Neuronal stem cell (in vitro differentiated cells): ENCODE results near the gene THBS4.

Experiments
- DNase-seq: peaks from one replicate; pipeline ENCODE4 v3.0.0-alpha.2; 2013; ENCODE audit warnings: low spot score
- H2AFZ ChIP-seq: one replicate; pipeline ENCODE4 v1.6.1; 2013; ENCODE audit warnings: mild to moderate bottlenecking, low read length, inconsistent platforms
- H2AK5ac ChIP-seq: 2 replicates; pipeline ENCODE4 v1.6.1; 2013; ENCODE audit warnings: low read depth, mild to moderate bottlenecking, inconsistent platforms, low read length, moderate library complexity, mixed read lengths
- H2BK120ac ChIP-seq: 2 replicates; pipeline ENCODE4 v1.6.1; 2013; ENCODE audit warnings: low read depth, mild to moderate bottlenecking, inconsistent platforms, low read length, moderate library complexity, mixed read lengths
- H2BK12ac ChIP-seq: one replicate; pipeline ENCODE4 v1.6.1; 2013; ENCODE audit warnings: low read length, inconsistent platforms
- H2BK15ac ChIP-seq: 2 replicates; pipeline ENCODE4 v1.6.1; 2013; ENCODE audit warnings: mild to moderate bottlenecking, low read length, inconsistent platforms, mixed read lengths
- H2BK5ac ChIP-seq: one replicate; pipeline ENCODE4 v1.6.1; 2013; ENCODE audit warnings: inconsistent platforms, mild to moderate bottlenecking, low read length, moderate library complexity
- H3K14ac ChIP-seq: one replicate; pipeline ENCODE4 v1.6.1; 2013; ENCODE audit warnings: low read length, inconsistent platforms
- H3K18ac ChIP-seq: 2 replicates; pipeline ENCODE4 v1.6.1; 2013; ENCODE audit warnings: low read length, inconsistent platforms
- H3K23ac ChIP-seq: 2 replicates; pipeline ENCODE4 v1.6.1; 2013; ENCODE audit warnings: low read depth, mild to moderate bottlenecking, mixed read lengths, low read length, inconsistent platforms; ENCODE audit not compliant: poor library complexity
- H3K27ac ChIP-seq: replicated peaks from 3 replicates; pipeline ENCODE4 v1.5.1; 2013; ENCODE audit warnings: low read length, inconsistent platforms
- H3K27me3 ChIP-seq, 3 experiments: 2 replicates each; pipeline ENCODE4 v1.6.1; 2013; ENCODE audit warnings: low read length in 3 of 3, mild to moderate bottlenecking in 2 of 3, inconsistent platforms in 1 of 3, low read depth in 1 of 3, mixed read lengths in 1 of 3, moderate library complexity in 1 of 3; ENCODE audit not compliant: control insufficient read depth in 3 of 3, insufficient read depth in 3 of 3
- H3K36me3 ChIP-seq, 2 donors: replicated peaks in 1 of 2; 2 replicates each; pipeline ENCODE4 v1.6.1; 2013; ENCODE audit warnings: low read length in 2 of 2; ENCODE audit not compliant: control insufficient read depth in 2 of 2, insufficient read depth in 2 of 2
- H3K4ac ChIP-seq: 2 replicates; pipeline ENCODE4 v1.6.1; 2013; ENCODE audit warnings: inconsistent platforms, mild to moderate bottlenecking, low read length, moderate library complexity
- H3K4me1 ChIP-seq, 2 donors: 1 replicate in 1 of 2; 2 replicates in 1 of 2; pipeline ENCODE4 v1.6.1; 2013; ENCODE audit warnings: low read length in 2 of 2, low read depth in 1 of 2; ENCODE audit not compliant: control insufficient read depth in 2 of 2, insufficient read depth in 1 of 2
- H3K4me2 ChIP-seq: one replicate; pipeline ENCODE4 v1.6.1; 2013; ENCODE audit warnings: mild to moderate bottlenecking, low read length, inconsistent platforms; ENCODE audit not compliant: insufficient read depth, poor library complexity, severe bottlenecking
- H3K4me3 ChIP-seq, 2 donors: 2 replicates each; pipeline ENCODE4 v1.5.1; 2013; ENCODE audit warnings: low read length in 2 of 2, mild to moderate bottlenecking in 2 of 2, inconsistent platforms in 1 of 2, moderate library complexity in 1 of 2
- H3K79me1 ChIP-seq: one replicate; pipeline ENCODE4 v1.6.1; 2013; ENCODE audit warnings: low read depth, mild to moderate bottlenecking, inconsistent platforms, low read length, moderate library complexity
- H3K9ac ChIP-seq: one replicate; pipeline ENCODE4 v1.6.1; 2013; ENCODE audit warnings: mild to moderate bottlenecking, low read depth, low read length, inconsistent platforms; ENCODE audit not compliant: poor library complexity
- H3K9me3 ChIP-seq, 2 donors: replicated peaks in 1 of 2; 2 replicates each; pipeline versions ENCODE3 to v1.6.1; 2013; ENCODE audit warnings: low read length in 2 of 2, mild to moderate bottlenecking in 2 of 2, inconsistent platforms in 1 of 2, low read depth in 1 of 2, mixed read lengths in 1 of 2, moderate library complexity in 1 of 2; ENCODE audit not compliant: control insufficient read depth in 2 of 2, insufficient read depth in 1 of 2
- H4K8ac ChIP-seq: one replicate; pipeline ENCODE4 v1.6.1; 2013; ENCODE audit warnings: low read depth, mild to moderate bottlenecking, inconsistent platforms, low read length, moderate library complexity
- H4K91ac ChIP-seq: one replicate; pipeline ENCODE4 v1.6.1; 2013; ENCODE audit warnings: low read length, low read depth, mild to moderate bottlenecking, inconsistent platforms; ENCODE audit not compliant: poor library complexity
- WGBS, 2 donors: extraction: QIAGEN DNeasy Blood & Tissue Kit; methylation state at CpG; one replicate each; pipeline ENCODE4 v1.1.7; 2013; ENCODE audit warnings: missing lambda C conversion rate in 2 of 2, mixed read lengths in 1 of 2; ENCODE audit not compliant: insufficient read length in 2 of 2, insufficient replicate concordance in 1 of 2; ENCODE audit errors: extremely low coverage in 2 of 2; 5-methylcytosine and 5-hydroxymethylcytosine counted together

THBS4 gene

GRCh38 chr5:80114860-80115259 is 79.7 kb downstream of the THBS4 start:
- peaks cover 2 to 5% of the 10 kb centered on the region in 2 donors for H3K9me3 ChIP-seq
- H3K36me3 ChIP-seq = no peaks in the 10 kb centered on the region
- no peak overlapping the region for H3K9ac ChIP-seq
- no peak overlapping the region for H4K8ac ChIP-seq
- peaks cover 8 to 21% of the 10 kb centered on the region in 2 donors for H3K4me1 ChIP-seq
- no peak overlapping the region for H3K27ac ChIP-seq
- no peak overlapping the region for H2BK120ac ChIP-seq
- H2BK12ac ChIP-seq = no peak overlapping the region
- H3K18ac ChIP-seq = no peak overlapping the region
- H3K27me3 ChIP-seq = peaks cover 0 to 27% (median 0%) of the 10 kb centered on the region in 3 experiments
- H3K4ac ChIP-seq = no peak overlapping the region
- H3K23ac ChIP-seq = no peak overlapping the region
- H2BK5ac ChIP-seq = no peak overlapping the region
- no peak overlapping the region for H3K14ac ChIP-seq
- DNase-seq = no peak
- H3K79me1 ChIP-seq = no peaks in the 10 kb centered on the region
- no peak overlapping the region for H2BK15ac ChIP-seq
- H2AFZ ChIP-seq = no peak overlapping the region
- no peak overlapping the region for H4K91ac ChIP-seq
- no CpG with 5 or more reads among the region's 3 CpGs for WGBS, 2 donors
- H3K4me3 ChIP-seq = no peak overlapping the region
- no peak overlapping the region for H3K4me2 ChIP-seq
- no peak overlapping the region for H2AK5ac ChIP-seq

GRCh38 chr5:80116000-80116399 is 80.9 kb downstream of the THBS4 start:
- Histone ChIP-seq H3K4ac (no peak overlapping the region), H3K4me3 (no peak overlapping the region), H3K18ac (no peak overlapping the region), H3K79me1 (no peaks in the 10 kb centered on the region), H3K14ac (no peak overlapping the region), H2AK5ac (no peak overlapping the region), H3K36me3 (no peaks in the 10 kb centered on the region), H3K9me3 (peaks cover 2 to 5% of the 10 kb centered on the region in 2 donors), H2AFZ (no peak overlapping the region), H2BK15ac (no peak overlapping the region), H2BK120ac (no peak overlapping the region), H3K27me3 (peaks cover 0 to 18% (median 0%) of the 10 kb centered on the region in 3 experiments), H3K23ac (no peak overlapping the region), H3K9ac (no peak overlapping the region), H2BK12ac (no peak overlapping the region), H3K4me2 (no peak overlapping the region), H4K8ac (no peak overlapping the region), H4K91ac (no peak overlapping the region), H3K27ac (no peak overlapping the region), H2BK5ac (no peak overlapping the region), H3K4me1 (peaks cover 0 to 11% of the 10 kb centered on the region in 2 donors)
- no CpG with 5 or more reads among the region's 4 CpGs for WGBS, 2 donors
- no peak for DNase-seq

GRCh38 chr5:80116465-80116864 is 81.3 kb downstream of the THBS4 start:
- Histone ChIP-seq H2BK5ac (no peak overlapping the region), H3K79me1 (no peaks in the 10 kb centered on the region), H3K4me1 (peaks cover 0 to 8% of the 10 kb centered on the region in 2 donors), H3K18ac (no peak overlapping the region), H4K8ac (no peak overlapping the region), H3K9me3 (peaks cover 2 to 5% of the 10 kb centered on the region in 2 donors), H2AK5ac (no peak overlapping the region), H3K36me3 (no peaks in the 10 kb centered on the region), H3K14ac (no peak overlapping the region), H3K27me3 (peaks cover 0 to 14% (median 0%) of the 10 kb centered on the region in 3 experiments), H3K9ac (no peak overlapping the region), H2BK12ac (no peak overlapping the region), H3K27ac (no peak overlapping the region), H4K91ac (no peak overlapping the region), H2BK120ac (no peak overlapping the region), H3K4ac (no peak overlapping the region), H3K4me2 (no peak overlapping the region), H2BK15ac (no peak overlapping the region), H3K23ac (no peak overlapping the region), H2AFZ (no peak overlapping the region), H3K4me3 (no peak overlapping the region)
- no peak for DNase-seq
- WGBS, 2 donors = no CpG with 5 or more reads among the region's 4 CpGs

- Histone ChIP-seq H2AFZ (no peak overlapping the region), H4K8ac (no peak overlapping the region), H3K4me1 (peaks cover 0 to 2% of the 10 kb centered on the region in 2 donors), H3K18ac (no peak overlapping the region), H2BK15ac (no peak overlapping the region), H2BK5ac (no peak overlapping the region), H2BK120ac (no peak overlapping the region), H2AK5ac (no peak overlapping the region), H3K27ac (no peak overlapping the region), H3K4me3 (no peak overlapping the region), H3K9ac (no peak overlapping the region), H3K27me3 (peaks cover 0 to 9% (median 0%) of the 10 kb centered on the region in 3 experiments), H3K14ac (no peak overlapping the region), H3K4ac (no peak overlapping the region), H3K23ac (no peak overlapping the region), H3K9me3 (peaks cover 2 to 5% of the 10 kb centered on the region in 2 donors), H3K79me1 (no peaks in the 10 kb centered on the region), H3K4me2 (no peak overlapping the region), H4K91ac (no peak overlapping the region), H2BK12ac (no peak overlapping the region), H3K36me3 (no peaks in the 10 kb centered on the region)
- DNase-seq = no peak
Observed at GRCh38 chr5:80117446-80117845, 82.3 kb downstream of the THBS4 start.
